Middle frontal gyrus (tissue), 1 donor: ENCODE measurements around the gene ADM2.
"Not testable (repeated sequence)": the region's sequence is repeated elsewhere in the genome, so short reads cannot be mapped to it uniquely, and the experiment has no call there.

Experiments used
- DNase-seq: peaks from one replicate; pipeline ENCODE4 v3.0.0-alpha.2; 2015; ENCODE audit warnings: low spot score; ENCODE audit errors: extremely low spot score

Gene ADM2, protein sequence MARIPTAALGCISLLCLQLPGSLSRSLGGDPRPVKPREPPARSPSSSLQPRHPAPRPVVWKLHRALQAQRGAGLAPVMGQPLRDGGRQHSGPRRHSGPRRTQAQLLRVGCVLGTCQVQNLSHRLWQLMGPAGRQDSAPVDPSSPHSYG

DNA sequence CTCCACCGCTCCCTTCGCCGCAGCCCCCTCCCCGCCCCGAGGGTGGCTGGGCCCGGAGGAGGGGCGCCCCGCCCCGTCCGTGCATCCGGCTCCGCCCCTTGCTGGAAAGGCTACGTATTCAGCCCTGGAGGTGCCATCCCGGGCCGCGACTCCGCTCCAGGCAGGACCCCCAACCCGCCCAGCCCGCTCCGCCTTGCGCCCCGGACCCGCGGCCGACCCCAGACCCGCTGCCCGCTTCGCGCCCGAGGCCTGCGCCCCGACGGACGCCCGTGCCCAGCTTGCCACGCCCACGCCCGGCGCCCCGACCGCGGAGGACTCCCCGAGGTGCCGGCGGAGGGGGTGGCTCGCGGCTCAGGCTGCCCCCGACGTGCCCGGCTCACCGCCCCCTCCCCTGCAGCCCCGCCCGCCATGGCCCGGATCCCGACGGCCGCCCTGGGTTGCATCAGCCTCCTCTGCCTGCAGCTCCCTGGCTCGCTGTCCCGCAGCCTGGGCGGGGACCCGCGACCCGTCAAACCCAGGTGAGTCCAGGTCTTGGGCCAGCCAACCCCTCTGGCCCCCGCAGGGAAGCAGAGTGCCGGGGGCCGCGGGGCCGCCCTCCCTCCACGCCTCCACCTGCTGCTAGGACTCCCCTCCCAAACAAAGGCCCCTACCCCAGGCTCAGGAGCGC, at the start of gene ADM2:
ADM2 (plus strand) TSS at position 104 of the 667 bp plus-strand sequence; CDS start at position 409, 305 bp downstream.
- no peak for DNase-seq

DNA sequence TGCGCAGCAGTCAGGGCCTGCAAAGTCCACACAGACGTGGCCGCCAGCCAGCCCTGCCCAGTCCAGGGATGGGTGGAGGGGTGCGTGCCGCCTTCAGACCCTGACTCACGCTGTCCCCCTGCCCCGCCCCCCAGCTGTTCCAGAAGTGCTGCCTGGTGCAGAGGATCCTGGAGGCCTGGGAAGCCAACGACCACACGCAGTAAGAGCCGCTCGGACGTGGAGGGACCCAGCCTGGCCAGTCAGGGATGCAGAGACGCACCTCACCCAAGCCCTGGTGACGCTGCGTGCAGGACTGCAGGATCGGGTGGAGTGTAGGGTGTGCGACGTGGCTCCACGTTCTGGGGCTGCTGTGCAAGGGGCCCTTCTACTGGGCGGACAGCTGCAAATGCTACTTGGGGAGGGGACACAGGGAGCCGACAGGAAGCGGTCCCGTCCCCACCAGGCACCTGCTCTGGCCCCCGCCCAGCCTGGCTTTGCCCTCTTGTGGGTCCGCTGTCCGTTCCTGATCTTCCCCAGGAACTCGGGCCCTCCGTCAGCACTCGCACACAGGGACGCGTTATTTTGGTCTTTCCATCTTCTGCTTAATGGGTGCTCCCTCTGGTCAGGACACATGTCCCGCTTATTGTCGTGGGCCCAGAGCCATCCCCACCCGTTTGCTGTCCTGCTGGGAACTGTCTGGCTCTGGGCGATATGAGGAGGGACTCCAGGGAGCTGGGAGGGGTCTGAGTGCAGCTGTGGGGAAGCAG, 49.0 kb upstream of the ADM2 start:
- no peak for DNase-seq

DNA sequence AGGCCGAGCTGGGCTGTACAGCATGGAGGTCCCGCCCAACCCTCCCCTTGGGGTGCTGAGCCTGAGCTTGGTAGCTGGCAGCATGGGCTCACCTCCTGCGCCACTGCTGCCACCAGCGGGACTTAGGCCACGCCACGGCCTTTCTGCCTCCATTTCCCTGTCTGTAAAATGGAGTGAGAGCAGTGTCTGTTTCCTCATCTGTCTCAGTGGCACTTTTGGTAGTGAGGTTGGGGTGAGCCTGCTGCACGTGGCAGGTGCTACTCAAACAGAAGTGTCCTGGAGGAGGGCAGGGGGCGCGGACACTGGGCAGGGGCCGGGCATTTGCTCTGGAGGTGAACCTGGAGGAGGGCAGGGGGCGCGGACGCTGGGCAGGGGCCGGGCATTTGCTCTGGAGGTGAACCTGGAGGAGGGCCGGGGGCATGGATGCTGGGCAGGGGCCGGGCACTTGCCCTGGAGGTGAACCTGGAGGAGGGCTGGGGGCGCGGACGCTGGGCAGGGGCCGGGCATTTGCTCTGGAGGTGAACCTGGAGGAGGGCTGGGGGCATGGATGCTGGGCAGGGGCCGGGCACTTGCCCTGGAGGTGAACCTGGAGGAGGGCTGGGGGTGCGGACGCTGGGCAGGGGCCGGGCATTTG, 48.3 kb upstream of the ADM2 start:
- DNase-seq, result not testable (repeated sequence)

DNA sequence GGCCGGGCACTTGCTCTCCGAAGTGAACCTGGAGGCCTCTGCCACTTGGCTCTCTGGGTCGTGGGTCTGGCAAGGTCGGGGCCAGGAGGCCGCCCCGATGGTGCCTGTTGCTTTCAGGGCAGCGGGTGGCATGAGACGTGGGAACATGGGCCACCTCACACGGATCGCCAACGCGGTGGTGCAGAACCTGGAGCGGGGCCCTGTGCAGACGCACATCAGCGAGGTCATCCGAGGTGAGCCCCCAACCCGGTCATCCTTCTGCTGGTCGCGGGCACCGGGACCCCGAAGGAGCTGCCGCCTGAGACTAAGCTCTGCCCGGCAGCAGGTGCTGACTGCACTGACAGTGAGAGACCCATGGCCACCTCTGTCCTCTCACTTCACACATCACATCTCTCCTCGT, 46.5 kb upstream of the ADM2 start:
- no peak for DNase-seq

DNA sequence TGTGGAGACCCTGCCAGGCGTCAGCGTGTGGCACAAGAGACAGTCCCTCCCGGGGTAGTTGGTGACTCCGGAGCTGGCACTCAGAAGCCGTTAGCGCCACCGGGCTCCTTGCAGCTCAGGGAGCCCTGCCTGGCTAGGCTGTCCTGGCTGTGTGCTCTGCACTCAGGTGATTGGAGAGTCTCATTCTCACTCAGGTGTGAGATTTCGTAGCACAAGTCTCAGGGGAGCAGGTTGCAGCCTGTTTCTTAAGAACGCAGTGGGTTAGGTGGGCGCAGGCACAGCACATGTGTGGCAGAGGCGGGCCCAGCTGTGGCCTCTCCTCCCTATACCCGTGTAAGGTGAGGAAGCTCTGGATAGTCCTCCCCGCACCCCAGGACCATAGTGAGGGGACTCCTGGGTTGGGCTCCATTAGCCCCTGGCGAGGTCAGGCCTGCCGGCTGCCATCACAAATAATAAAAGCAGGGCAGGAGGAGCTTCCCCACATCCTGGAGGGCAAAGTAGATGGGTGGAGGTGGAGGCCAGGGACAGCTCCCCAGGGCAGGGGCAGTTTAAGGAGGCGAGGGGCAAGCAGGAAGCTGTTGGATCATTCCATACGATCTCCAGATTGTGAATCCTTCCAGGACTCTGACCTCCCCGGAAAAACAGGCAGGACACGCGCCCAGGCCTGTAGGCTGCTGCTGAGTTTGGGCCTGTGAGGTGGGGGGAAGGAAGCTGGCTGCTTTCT, 45.9 kb upstream of the ADM2 start:
- DNase-seq, result no peak

DNA sequence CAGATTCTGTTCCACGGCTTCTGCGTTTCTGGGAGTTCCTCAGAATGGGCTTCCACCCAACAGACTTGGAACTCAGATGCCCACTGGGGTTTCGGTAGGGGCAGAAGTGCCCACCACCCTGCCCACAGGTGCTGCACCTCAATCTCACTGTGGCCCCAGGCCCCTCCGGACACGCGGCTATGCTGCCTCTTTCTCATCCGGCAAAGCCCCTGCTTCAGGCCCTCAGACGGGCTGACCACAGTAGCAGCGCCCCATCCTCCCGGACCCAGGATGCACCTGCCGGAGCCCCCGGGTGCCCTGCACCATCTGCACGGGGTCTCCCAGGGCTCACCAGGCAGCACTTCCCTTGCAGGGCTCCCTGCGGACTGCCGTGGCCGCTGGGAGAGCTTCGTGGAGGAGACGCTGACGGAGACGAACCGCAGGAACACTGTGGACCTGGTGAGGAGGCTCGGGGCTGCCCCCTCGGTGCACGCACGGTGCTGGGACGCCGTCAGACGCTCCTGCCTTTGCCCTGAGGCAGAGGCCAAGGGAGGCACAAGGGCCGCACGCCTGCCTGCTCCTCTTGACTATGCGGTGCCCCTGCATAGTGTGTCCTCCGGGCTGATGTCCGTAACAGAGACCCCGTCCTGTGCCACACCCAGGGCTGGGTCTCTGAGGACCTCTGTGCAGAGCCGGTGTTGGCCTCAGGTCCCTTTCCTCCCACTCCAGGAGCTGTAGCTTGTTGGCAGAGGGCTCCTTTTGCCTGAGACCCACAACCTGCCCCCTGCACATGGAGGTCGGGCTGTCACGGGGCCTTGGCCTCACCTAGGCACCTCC, 45.1 kb upstream of the ADM2 start:
- no peak for DNase-seq

DNA sequence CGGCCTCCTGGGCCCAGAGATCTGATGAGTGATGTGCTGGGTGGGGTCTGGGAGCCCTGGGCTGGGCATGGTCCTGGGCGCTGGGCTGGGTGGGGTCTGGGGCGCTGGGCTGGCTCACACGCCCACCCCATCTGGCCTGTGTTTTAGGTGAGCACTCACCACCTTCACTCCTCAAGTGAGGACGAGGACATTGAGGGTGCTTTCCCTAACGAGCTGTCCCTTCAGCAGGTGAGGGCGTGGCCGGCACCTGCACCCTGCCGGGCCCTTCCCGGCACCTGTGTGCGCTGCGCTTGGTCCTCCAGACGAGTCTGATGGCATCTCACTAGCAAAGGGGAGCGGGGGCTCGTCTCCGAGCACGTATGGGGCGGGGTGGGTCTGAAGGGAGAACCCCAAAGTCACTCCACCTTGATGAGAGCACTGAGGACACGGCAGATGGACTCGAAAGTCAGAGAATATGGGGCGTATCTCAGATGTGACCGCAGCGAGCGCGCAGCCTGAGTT, 44.5 kb upstream of the ADM2 start:
- DNase-seq, result no peak

DNA sequence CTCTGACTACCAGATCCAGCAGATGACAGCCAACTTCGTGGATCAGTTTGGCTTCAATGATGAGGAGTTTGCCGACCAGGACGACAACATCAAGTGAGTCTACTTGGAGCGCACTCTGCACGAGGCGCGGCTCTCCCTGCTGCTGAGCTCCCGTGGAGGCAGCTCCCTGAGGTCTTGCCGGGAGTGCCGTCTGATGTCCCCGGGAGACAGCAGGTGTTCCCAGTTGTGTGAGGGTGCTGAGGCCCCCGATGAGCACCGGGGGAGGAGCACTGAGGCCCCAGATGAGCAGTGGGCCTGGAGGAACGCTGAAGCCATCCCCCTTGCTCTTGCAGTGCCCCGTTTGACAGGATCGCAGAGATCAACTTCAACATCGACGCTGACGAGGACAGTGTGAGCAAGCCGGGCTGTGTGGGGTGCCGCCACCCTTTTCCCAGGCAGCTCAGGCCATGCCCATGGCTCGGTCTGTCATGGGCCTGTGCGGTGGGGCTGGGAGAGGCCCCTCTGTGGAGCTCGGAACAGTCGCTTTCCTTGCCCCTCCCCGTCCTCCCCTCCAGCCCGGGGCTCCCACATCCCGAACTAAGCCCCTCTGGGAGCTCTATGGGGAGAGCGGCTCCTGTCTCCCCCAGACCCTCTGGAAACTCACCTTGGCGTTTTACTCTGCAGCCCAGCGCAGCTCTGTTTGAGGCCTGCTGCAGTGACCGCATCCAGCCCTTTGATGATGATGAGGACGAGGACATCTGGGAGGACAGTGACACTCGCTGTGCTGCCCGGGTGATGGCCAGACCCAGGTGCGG, 43.6 kb upstream of the ADM2 start:
- no peak for DNase-seq

DNA sequence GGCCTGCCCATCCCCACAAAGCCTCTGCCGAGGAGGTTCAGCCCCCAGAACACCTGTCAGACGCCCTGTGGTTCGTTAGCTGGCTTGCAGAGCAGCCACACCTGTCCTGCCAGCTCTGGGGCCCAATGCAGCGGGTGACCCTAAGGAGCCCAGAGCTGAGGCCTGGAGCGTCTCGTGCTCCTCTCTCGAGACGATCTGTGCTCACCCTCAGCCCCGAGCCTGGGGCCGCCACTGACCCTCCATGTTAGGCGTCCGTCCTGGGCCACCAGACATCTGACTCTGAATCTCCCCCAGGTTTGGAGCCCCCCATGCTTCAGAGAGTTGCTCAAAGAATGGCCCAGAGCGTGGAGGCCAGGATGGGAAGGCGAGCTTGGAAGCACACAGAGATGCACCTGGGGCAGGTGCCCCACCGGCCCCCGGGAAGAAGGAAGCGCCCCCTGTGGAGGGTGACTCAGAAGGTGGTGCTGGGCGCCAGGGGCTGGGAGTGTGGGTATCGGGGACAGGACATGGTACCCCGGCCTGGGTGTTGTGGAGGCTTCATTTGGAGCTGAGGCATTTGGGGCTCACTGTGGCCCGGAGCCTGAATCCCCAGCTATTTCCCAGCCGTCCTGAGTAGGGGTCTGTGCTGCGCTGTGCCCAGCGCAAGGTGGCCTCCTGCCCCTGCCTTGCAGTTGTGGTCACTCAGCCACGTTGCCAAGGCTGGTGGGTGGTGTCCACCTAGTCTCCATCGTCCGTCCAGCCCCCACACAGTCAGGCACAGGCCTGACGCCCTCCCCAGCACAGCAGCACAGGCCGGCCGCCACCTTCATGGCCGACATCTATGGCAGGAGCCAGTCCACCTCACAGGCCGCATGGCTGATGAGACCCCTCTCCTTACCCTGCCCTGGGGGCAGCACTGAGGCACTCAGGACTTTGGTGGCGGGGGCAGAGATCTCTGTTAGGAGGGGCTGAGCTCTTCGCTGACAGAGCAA, 42.8 kb upstream of the ADM2 start:
- DNase-seq, result no peak

DNA sequence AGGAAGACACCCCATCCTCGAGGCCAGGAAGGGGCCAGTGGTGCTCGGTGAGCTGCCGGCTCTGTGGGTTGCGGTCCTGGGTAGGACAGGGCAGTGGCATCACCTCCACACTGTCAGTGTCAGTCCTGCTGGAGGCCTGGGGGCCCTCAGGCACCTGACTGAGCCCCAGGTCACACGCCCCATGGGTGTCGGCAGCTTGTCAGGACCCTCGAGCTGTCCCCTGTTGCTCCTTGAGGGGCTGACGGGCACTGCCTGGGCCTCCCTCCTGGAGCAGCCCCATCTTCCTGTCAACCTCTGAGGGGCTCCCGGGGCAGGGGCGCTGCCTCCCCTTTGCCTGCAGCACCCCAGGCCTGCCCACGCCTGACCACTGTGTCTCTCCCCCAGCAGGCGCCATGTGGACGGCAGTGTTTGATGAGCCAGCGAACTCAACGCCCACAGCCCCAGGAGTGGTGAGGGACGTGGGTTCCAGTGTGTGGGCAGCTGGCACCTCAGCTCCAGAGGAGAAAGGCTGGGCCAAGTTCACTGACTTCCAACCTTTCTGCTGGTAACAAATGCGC, 42.0 kb upstream of the ADM2 start:
- DNase-seq, result no peak

DNA sequence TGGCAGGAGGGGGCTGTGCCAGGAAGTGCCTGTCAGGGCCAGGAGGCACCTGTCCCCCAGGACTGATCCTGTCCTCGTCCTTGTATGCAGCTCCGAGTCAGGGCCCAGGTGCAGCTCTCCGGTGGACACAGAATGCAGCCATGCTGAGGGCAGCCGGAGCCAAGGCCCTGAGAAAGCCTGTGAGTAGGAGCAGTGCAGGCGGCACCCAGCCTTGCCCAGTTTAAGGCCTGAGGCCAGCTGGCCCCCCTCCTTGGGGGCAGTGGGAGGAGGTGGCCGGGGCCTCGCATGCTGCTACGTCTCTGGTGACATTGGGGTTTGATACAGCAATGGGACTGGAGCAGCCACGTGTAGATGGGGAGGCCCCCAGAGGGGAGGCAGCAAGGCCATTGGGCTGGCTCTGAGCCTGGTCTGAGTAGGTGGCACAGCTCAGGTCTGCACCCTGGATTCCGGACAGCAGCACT, 41.4 kb upstream of the ADM2 start:
- DNase-seq, result no peak

DNA sequence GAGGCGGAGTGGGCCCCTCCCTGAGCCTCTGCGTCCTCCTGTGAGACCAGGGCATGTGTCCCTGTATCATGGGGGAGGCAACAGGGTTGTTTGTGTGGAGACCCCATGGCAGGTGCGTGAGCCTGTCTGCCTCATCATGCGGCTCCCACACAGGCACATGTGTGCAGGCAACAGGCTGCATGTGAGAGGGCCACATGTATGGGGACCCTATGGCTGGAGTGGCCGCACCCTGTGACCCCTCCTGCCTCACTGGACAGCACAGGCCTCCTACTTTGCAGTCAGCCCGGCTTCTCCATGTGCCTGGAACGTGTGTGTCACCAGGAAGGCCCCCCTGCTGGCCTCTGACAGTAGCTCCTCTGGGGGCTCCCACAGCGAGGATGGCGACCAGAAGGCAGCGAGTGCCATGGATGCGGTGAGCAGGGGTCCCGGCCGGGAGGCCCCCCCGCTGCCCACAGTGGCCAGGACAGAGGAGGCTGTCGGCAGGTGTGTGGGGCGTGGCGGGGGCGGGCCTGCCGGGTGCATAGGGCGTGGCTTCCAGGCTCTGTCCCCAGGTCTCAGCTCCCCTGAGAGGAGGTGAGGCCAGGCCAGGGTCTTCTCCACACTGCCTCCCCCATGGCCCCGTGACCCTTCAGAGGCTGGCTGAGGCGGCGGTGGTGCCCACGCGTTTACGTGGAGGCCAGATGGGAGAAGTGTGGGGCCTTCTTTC, 40.6 kb upstream of the ADM2 start:
- DNase-seq, result no peak

DNA sequence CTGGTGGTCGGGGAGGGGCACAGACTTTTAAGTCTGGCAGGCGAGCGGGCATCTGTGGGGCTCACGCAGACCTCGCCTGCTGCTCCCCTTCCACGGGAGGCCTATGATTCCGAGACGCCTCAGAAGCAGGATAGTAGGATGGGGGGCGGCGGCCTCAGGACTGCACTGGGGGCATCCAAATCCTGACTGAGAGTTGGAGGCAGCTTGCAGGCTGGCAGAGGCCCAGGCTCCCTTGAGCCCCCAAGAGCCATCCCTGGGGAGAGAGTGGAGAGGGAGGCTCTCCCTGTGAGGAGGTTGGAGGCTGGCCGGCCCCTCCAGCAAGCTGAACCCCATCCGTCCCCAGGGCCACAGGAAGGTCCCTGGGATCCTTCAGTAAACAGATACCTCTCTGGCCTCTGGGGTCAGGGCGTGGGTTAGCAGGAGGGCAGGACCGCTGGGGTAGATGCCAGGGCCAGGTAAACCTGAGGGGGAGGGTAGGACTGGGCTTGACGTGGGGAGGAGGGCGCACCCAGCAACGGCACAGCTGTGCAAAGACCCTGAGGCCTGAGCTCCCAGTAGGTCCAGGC, 39.8 kb upstream of the ADM2 start:
- DNase-seq, result no peak

DNA sequence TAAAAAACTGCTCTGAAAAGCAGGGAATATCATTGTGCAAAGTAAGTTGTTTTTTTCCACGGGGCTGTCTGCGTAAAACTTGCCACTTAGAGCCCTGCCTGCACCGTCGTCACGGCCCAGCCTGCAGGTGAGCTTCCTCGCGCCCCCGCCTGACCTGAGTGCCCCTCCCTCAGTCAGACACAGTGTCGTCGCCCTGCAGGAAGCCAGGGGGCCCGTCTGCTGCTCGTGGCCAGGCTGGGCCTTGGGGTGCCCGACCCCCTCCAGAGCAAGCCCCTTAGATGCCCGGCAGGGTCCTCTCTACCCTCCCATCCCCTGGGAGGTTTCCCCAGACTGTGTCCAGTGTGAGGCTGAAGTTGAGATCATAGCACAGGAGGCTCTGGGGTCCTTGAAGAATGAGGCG, 38.1 kb upstream of the ADM2 start:
- DNase-seq, result no peak

DNA sequence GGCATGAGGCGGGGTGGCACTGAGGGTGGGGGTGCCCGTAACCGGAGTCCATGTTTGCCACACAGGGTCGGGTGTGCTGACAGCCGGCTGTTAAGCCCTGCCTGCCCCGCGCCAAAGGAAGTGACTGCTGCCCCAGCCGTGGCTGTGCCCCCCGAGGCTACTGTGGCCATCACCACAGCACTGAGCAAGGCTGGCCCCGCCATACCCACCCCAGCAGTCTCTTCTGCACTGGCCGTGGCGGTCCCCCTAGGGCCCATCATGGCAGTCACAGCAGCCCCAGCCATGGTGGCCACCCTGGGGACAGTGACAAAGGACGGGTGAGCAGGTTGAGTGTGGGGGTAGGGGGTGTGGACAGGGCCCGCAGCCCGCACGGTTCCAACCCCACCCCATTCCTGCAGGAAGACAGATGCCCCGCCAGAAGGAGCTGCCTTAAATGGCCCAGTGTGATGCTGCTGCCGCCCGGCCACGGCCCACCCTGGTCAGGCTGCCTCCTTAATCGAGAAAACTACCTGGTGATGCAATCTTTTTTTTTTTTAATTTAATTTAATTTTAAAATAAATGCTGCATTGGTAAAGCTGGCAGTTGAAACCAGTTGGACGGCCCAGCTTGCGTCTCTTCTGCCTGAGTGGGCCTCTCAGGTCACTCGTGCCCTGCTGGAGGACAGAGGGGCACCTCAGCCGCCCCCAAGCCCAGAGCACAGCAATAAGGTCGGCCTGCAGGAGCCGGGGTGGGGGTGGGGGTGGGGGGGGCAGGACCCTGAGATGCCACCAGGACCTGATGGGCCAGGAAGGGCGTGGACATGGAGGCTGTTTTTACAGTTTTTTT, 37.3 kb upstream of the ADM2 start:
- no peak for DNase-seq

DNA sequence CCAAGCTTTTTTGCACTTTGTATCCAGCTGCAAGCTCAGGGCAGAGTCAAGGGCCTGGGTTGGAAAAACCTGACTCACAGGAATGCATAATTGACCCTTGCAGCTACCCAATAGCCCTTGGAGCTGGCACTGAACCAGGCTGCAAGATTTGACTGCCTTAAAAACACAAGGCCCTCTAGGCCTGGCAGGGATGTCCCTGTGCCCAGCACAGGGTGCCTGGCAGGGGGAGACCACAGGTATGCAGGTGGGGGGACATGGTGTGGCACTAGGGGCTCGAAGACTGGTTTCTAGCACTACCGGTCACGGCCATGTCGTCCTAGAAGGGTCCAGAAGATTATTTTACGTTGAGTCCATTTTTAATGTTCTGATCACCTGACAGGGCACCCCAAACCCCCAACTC, 36.7 kb upstream of the ADM2 start:
- DNase-seq, result no peak
